T-helper 22 cell (primary cell): ENCODE measurements around the gene NF2.
"Not testable (repeated sequence)": the region's sequence is repeated elsewhere in the genome, so short reads cannot be mapped to it uniquely, and the experiment has no call there.

Experiments
- DNase-seq: peaks from one replicate; pipeline ENCODE4 v3.0.0-alpha.2; 2020; ENCODE audit warnings: low read depth

Gene NF2

GRCh38 chr22:29603358-29604075 lies at the start of gene NF2:
Gene NF2 (plus strand): TSS chr22:29603633. CDS start chr22:29603999, 366 bp downstream.
- peak; percentile 97 for DNase-seq

GRCh38 chr22:29555065-29555644 lies 48.3 kb upstream of the NF2 start:
- no peak for DNase-seq

- DNase-seq, result no peak
These were observed 44.4 kb upstream of the NF2 start for GRCh38 chr22:29559030-29559429.

- no peak for DNase-seq
These were observed 43.6 kb upstream of the NF2 start for GRCh38 chr22:29559853-29560252.

GRCh38 chr22:29563652-29564460 lies 39.6 kb upstream of the NF2 start:
- DNase-seq, result no peak

- DNase-seq, result not testable (repeated sequence)
These were observed 36.9 kb upstream of the NF2 start for GRCh38 chr22:29566513-29566912.

- no peak for DNase-seq
These were observed 36.1 kb upstream of the NF2 start for GRCh38 chr22:29567338-29567737.

GRCh38 chr22:29569011-29569678 lies 34.3 kb upstream of the NF2 start:
- DNase-seq, result no peak

- no peak for DNase-seq
These were observed 33.0 kb upstream of the NF2 start for GRCh38 chr22:29570456-29570855.

GRCh38 chr22:29570912-29571549 lies 32.4 kb upstream of the NF2 start:
- DNase-seq, result no peak

- no peak for DNase-seq
These were observed 28.5 kb upstream of the NF2 start for GRCh38 chr22:29574762-29575450.

- no peak for DNase-seq
These were observed 24.8 kb upstream of the NF2 start for GRCh38 chr22:29578462-29579200.

- DNase-seq, result no peak
These were observed 23.1 kb upstream of the NF2 start for GRCh38 chr22:29580200-29580810.

- no peak for DNase-seq
These were observed 21.6 kb upstream of the NF2 start for GRCh38 chr22:29581799-29582198.

GRCh38 chr22:29584975-29585374 lies 18.5 kb upstream of the NF2 start:
- no peak for DNase-seq

GRCh38 chr22:29586193-29586705 lies 17.2 kb upstream of the NF2 start:
- not testable (repeated sequence) for DNase-seq

GRCh38 chr22:29587938-29588699 lies 15.3 kb upstream of the NF2 start:
- no peak for DNase-seq

- DNase-seq, result no peak
These were observed 9.5 kb upstream of the NF2 start for GRCh38 chr22:29593923-29594322.

- DNase-seq, result not testable (repeated sequence)
These were observed 9.0 kb upstream of the NF2 start for GRCh38 chr22:29594447-29594846.
